Measurements from ENCODE around the gene SLAMF1. TPM values are rescaled to one million over a fixed set of nuclear protein-coding genes. Genes with fewer than 3 reads are reported as not detected.
"Not testable (repeated sequence)": the region's sequence is repeated elsewhere in the genome, so short reads cannot be mapped to it uniquely, and the experiment has no call there.

SLAMF1 gene
- total RNA-seq, 6 experiments from 2014 or later, result 0.20 to 0.42 (median 0.28) TPM

- DNase-seq (no peak), ATAC-seq (no peak)
- peaks cover 0 to 10% (median under 1%) of the 10 kb centered on the region in 4 donors for H3K4me1 ChIP-seq
- H3K4me3 ChIP-seq, result no peak overlapping the region
- H3K27ac ChIP-seq, result no peak overlapping the region
- no peaks in the 10 kb centered on the region for H3K36me3 ChIP-seq
- intact Hi-C loops (cut with DNase I), result no loop called here
- 100% methylated on average over 1 of the region's 1 CpG for WGBS (ENCODE audit: insufficient coverage, low coverage, low lambda C conversion rate, missing lambda C conversion rate)
- H3K9me3 ChIP-seq, result no peaks in the 10 kb centered on the region
- TF ChIP-seq POLR2A (IDR thresholded peaks at IDR 0.05), result no peak
- TF ChIP-seq CTCF (IDR thresholded peaks at IDR 0.05), result no peak
- no peaks in the 10 kb centered on the region for H3K27me3 ChIP-seq
These were observed 56.4 kb downstream of the SLAMF1 start for GRCh38 chr1:160590488-160590887.

GRCh38 chr1:160588468-160588867 lies 58.4 kb downstream of the SLAMF1 start:
- H3K27me3 ChIP-seq, result no peaks in the 10 kb centered on the region
- 56% methylated on average over 4 of the region's 6 CpGs for WGBS (ENCODE audit: insufficient coverage, low coverage, low lambda C conversion rate, missing lambda C conversion rate)
- DNase-seq (no peak), ATAC-seq (peak; percentile 78 to 88 (median 80))
- peak overlapping the region in 2 of 3 donors; percentile 27 to 37 for H3K27ac ChIP-seq
- TF ChIP-seq CTCF (IDR thresholded peaks at IDR 0.05) (no peak), POLR2A (IDR thresholded peaks at IDR 0.05) (no peak)
- H3K36me3 ChIP-seq, result no peaks in the 10 kb centered on the region
- peaks cover 0 to 18% (median 6%) of the 10 kb centered on the region in 4 donors for H3K4me1 ChIP-seq
- intact Hi-C loops (cut with DNase I), result no loop called here
- no peaks in the 10 kb centered on the region for H3K9me3 ChIP-seq
- H3K4me3 ChIP-seq, result no peak overlapping the region

- no peaks in the 10 kb centered on the region for H3K9me3 ChIP-seq
- no peak for TF ChIP-seq POLR2A (IDR thresholded peaks at IDR 0.05)
- TF ChIP-seq CTCF (IDR thresholded peaks at IDR 0.05), result no peak
- intact Hi-C loops (cut with DNase I), result no loop called here
- ATAC-seq, result peak; percentile 76 to 87 (median 82)
- H3K27me3 ChIP-seq, result no peaks in the 10 kb centered on the region
- WGBS (ENCODE audit: insufficient coverage, low coverage, low lambda C conversion rate, missing lambda C conversion rate), result 21% methylated on average over 1 of the region's 1 CpG
- H3K36me3 ChIP-seq, result no peaks in the 10 kb centered on the region
- peaks cover 0 to 18% (median 6%) of the 10 kb centered on the region in 4 donors for H3K4me1 ChIP-seq
- H3K4me3 ChIP-seq, result no peak overlapping the region
- peak overlapping the region in 2 of 3 donors; percentile 18 to 58 for H3K27ac ChIP-seq
- no peak for DNase-seq
These were observed 62.1 kb downstream of the SLAMF1 start for GRCh38 chr1:160584784-160585183.

GRCh38 chr1:160582976-160583375 lies 63.9 kb downstream of the SLAMF1 start:
- ATAC-seq; H3K27ac ChIP-seq; H3K4me3 ChIP-seq; intact Hi-C loops (cut with DNase I); H3K27me3 ChIP-seq; H3K36me3 ChIP-seq; H3K9me3 ChIP-seq; DNase-seq: not testable (repeated sequence)
- peaks cover 0 to 12% (median 6%) of the 10 kb centered on the region in 4 donors for H3K4me1 ChIP-seq
- 100% methylated on average over 1 of the region's 2 CpGs for WGBS (ENCODE audit: insufficient coverage, low coverage, low lambda C conversion rate, missing lambda C conversion rate)

- H3K27ac ChIP-seq, result no peak overlapping the region
- no peak overlapping the region for H3K4me3 ChIP-seq
- 53% methylated on average over 2 of the region's 2 CpGs for WGBS (ENCODE audit: insufficient coverage, low coverage, low lambda C conversion rate, missing lambda C conversion rate)
- H3K36me3 ChIP-seq, result no peaks in the 10 kb centered on the region
- intact Hi-C loops (cut with DNase I), result no loop called here
- ATAC-seq, result no peak
- TF ChIP-seq CTCF (IDR thresholded peaks at IDR 0.05), result no peak
- no peak for DNase-seq
- H3K27me3 ChIP-seq, result no peaks in the 10 kb centered on the region
- H3K9me3 ChIP-seq, result no peaks in the 10 kb centered on the region
- H3K4me1 ChIP-seq, result peaks cover 0 to 11% (median 5%) of the 10 kb centered on the region in 4 donors
These were observed 64.9 kb downstream of the SLAMF1 start for GRCh38 chr1:160581961-160582360.

All from right lobe of liver (tissue), 6 donors.